Caco-2 (cell line): ENCODE data around the gene RUFY4. TPM values are rescaled to one million over a fixed set of nuclear protein-coding genes. Genes with fewer than 3 reads are reported as not detected.

Source experiments
- BruUV-seq: library from RNA; stranded (reverse); fragments of 400-500 nt; replicated peaks from 2 replicates; lab custom pipeline; 2021; lab: Mats Ljungman, UMichigan
- CTCF ChIA-PET: fragments of 300-600 bp; sonication (Branson Sonifier 250); formaldehyde crosslinking; loops from one replicate; lab custom pipeline; 2022; ENCODE audit warnings: antibody characterized with exemption; lab: Charles Lee
- POLR2A ChIA-PET: fragments of 300-600 bp; sonication (Branson Sonifier 250); formaldehyde crosslinking; loops from one replicate; lab custom pipeline; 2022; ENCODE audit warnings: antibody characterized with exemption; lab: Charles Lee
- DNase-seq, 2 experiments: peaks; one replicate each; pipeline versions ENCODE4 v3.0.0 to v3.0.0-alpha.2; 2020 to 2022
- H3K27me3 ChIP-seq: replicated peaks from 2 replicates; pipeline ENCODE4 v1.6.0; 2011; ENCODE audit warnings: low read length; ENCODE audit not compliant: control insufficient read depth, insufficient read depth
- H3K36me3 ChIP-seq: 2 replicates; pipeline ENCODE4 v1.5.1; 2011; ENCODE audit warnings: low read length; ENCODE audit not compliant: control insufficient read depth, insufficient read depth
- H3K4me1 ChIP-seq: fragments of 250-450 bp; sonication (Bioruptor Pico); 2 replicates; pipeline ENCODE4 v1.5.1; 2020; ENCODE audit warnings: mild to moderate bottlenecking
- H3K4me3 ChIP-seq: 2 replicates; pipeline ENCODE4 v1.5.1; 2011; ENCODE audit warnings: low read depth, mild to moderate bottlenecking, control low read depth, low read length
- H3K9me3 ChIP-seq: fragments of 250-450 bp; sonication (Bioruptor Pico); 2 replicates; pipeline ENCODE4 v1.5.1; 2020; ENCODE audit warnings: mild to moderate bottlenecking, moderate library complexity
- H3K27ac Mint-ChIP-seq: one replicate; pipeline ENCODE4 v1.8.0; 2022; ENCODE audit warnings: mixed read lengths; ENCODE audit not compliant: unreplicated experiment
- H3K27me3 Mint-ChIP-seq: one replicate; pipeline ENCODE4 v1.8.0; 2022; ENCODE audit warnings: mixed read lengths; ENCODE audit not compliant: insufficient read depth, unreplicated experiment
- H3K36me3 Mint-ChIP-seq: one replicate; pipeline ENCODE4 v1.8.0; 2022; ENCODE audit warnings: mild to moderate bottlenecking, mixed read lengths; ENCODE audit not compliant: insufficient read depth, unreplicated experiment
- H3K4me1 Mint-ChIP-seq: one replicate; pipeline ENCODE4 v1.8.0; 2022; ENCODE audit warnings: low read depth, mixed read lengths; ENCODE audit not compliant: unreplicated experiment
- H3K4me3 Mint-ChIP-seq: one replicate; pipeline ENCODE4 v1.8.0; 2022; ENCODE audit warnings: mild to moderate bottlenecking, moderate library complexity, mixed read lengths; ENCODE audit not compliant: unreplicated experiment
- H3K9me3 Mint-ChIP-seq: one replicate; pipeline ENCODE4 v1.8.0; 2022; ENCODE audit warnings: mixed read lengths; ENCODE audit not compliant: unreplicated experiment
- intact Hi-C: fragments of 100-400 bp; cut with micrococcal nuclease; formaldehyde crosslinking; loops from one replicate; pipeline ENCODE4 v1.10.0; 2022; ENCODE audit not compliant: unreplicated experiment
- total RNA-seq: library from RNA; stranded (reverse); gene quantifications from 2 replicates; pipeline ENCODE4 v1.2.3, GENCODE V29; 2022
- TF ChIP-seq, protein P1 (sequence below), 2 experiments: fragments of 200-600 bp in 1 of 2; IDR thresholded peaks; 1 replicate in 1 of 2; 2 replicates in 1 of 2; pipeline versions ENCODE4 v1.5.1 to v1.8.0; 2011 to 2022; ENCODE audit warnings: antibody characterized with exemption in 1 of 2, control low read depth in 1 of 2, inconsistent platforms in 1 of 2, low read depth in 1 of 2, low read length in 1 of 2, mild to moderate bottlenecking in 1 of 2, moderate library complexity in 1 of 2; ENCODE audit not compliant: insufficient read depth in 1 of 2, severe bottlenecking in 1 of 2, unreplicated experiment in 1 of 2

The RUFY4 gene
- total RNA-seq, 1 experiment from 2014 or later, result not detected

DNA sequence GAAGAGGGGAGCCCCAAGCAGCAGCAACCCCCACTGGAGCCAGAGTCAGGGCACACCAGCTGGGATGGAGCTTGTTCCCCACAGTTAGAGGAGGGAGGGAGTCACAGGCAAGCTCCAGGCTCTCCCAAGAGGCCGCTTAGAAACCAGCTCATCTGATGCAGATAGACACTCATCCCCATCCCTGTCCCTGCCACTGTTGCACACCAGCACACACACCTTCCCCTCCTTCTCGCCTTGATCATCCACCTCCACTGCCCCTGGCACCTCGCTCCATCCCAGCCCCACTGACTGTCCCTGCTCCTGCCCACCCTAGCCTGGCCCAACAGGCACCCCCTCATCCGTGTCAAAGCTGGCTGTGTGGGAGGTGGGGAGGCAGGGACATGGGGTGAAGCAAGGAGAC is 1.5 kb upstream of the RUFY4 start:
- TF ChIP-seq, protein P1, sequence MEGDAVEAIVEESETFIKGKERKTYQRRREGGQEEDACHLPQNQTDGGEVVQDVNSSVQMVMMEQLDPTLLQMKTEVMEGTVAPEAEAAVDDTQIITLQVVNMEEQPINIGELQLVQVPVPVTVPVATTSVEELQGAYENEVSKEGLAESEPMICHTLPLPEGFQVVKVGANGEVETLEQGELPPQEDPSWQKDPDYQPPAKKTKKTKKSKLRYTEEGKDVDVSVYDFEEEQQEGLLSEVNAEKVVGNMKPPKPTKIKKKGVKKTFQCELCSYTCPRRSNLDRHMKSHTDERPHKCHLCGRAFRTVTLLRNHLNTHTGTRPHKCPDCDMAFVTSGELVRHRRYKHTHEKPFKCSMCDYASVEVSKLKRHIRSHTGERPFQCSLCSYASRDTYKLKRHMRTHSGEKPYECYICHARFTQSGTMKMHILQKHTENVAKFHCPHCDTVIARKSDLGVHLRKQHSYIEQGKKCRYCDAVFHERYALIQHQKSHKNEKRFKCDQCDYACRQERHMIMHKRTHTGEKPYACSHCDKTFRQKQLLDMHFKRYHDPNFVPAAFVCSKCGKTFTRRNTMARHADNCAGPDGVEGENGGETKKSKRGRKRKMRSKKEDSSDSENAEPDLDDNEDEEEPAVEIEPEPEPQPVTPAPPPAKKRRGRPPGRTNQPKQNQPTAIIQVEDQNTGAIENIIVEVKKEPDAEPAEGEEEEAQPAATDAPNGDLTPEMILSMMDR (IDR thresholded peaks at IDR 0.05; ENCODE audit: insufficient read depth in 1 of 2, low read depth in 1 of 2, low read length in 1 of 2, severe bottlenecking in 1 of 2, unreplicated experiment in 1 of 2), result no peak
- H3K27me3 Mint-ChIP-seq, result peaks cover 31% of the 10 kb centered on the region
- ChIA-PET CTCF (interaction anchor here (0.6 kb wide), 1 partner anchor 370 kb away, joined by 4 read pairs; no protein-coding TSS in a partner anchor), POLR2A (no interaction called here)
- no peaks in the 10 kb centered on the region for H3K9me3 Mint-ChIP-seq
- no peak overlapping the region for H3K27ac Mint-ChIP-seq
- H3K4me1 Mint-ChIP-seq, result peaks cover 13% of the 10 kb centered on the region
- peaks cover 3% of the 10 kb centered on the region for H3K27me3 ChIP-seq
- H3K9me3 ChIP-seq, result no peaks in the 10 kb centered on the region
- no peak overlapping the region for H3K4me3 Mint-ChIP-seq
- no peak for DNase-seq
- intact Hi-C loops, result no loop called here
- no peaks in the 10 kb centered on the region for H3K4me1 ChIP-seq
- no peak overlapping the region for H3K4me3 ChIP-seq
- no peaks in the 10 kb centered on the region for H3K36me3 Mint-ChIP-seq
- BruUV-seq, result no TSS peak
- no peaks in the 10 kb centered on the region for H3K36me3 ChIP-seq

DNA sequence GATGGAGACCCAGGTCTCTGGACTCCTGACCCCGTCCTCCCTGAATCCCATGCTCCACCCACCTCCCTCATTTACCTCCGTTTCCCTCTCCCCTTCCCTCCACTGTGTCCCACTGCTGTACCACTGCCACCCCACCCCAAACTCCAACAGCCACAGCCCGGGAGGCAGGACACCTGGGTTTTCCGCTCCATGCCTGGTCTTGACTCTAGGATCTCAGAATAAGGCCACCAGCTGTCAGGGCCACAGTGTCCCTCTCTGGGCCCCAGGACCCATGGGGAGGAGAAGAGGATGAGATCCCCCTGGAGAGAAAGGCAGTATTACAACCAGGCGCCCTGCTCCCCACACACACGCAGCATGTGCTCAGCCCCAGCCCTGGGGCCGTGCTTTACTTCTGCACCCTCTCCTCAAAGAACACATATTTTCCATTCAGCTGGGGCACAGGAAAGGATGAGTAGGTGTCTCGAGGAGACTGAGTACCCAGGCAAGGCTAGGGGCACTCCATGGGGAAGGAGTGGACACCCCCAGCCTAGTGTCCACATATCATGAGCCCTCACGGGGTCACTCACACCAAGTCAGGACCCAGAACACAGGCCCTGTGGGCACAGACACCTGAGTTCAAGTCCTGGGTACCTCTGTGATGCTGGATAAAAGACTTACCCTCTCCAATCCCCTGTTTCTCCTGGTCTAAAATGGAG is 700 bp downstream of the RUFY4 start:
- peaks cover 1% of the 10 kb centered on the region; the same call in 1 of the 2 replicates for H3K27me3 ChIP-seq
- TF ChIP-seq, protein P1 (IDR thresholded peaks at IDR 0.05; ENCODE audit: insufficient read depth in 1 of 2, low read depth in 1 of 2, low read length in 1 of 2, severe bottlenecking in 1 of 2, unreplicated experiment in 1 of 2), result no peak

DNA sequence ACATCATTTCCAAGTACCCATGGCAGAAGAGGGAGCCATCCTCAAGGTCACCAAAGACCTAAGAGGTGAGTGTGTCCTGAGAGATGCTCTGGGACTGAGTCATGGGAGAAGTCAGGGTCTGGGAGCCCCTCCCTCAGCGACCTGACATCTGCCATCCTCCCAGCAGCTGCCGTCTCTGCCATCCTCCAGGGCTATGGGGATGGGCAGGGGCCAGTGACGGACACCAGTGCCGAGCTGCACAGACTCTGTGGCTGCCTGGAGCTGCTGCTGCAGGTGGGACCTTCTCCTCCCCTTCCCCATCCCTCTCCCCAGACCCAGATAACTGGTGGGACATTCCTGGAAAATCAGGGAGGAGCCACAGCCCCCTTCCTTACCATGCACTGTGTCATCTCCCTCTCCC is 1.5 kb downstream of the RUFY4 start:
- Histone ChIP-seq H3K27me3 (peaks cover 1% of the 10 kb centered on the region; the same call in 1 of the 2 replicates), H3K4me1 (no peaks in the 10 kb centered on the region), H3K4me3 (no peak overlapping the region), H3K36me3 (no peaks in the 10 kb centered on the region), H3K9me3 (no peaks in the 10 kb centered on the region)
- POLR2A ChIA-PET, result no interaction called here
- no peak for DNase-seq
- intact Hi-C loops, result no loop called here
- H3K27me3 Mint-ChIP-seq, result peaks cover 28% of the 10 kb centered on the region
- CTCF ChIA-PET, result interaction anchor here (2.1 kb wide), 1 partner anchor 285 kb away, joined by 5 read pairs; no protein-coding TSS in a partner anchor
- TF ChIP-seq, protein P1 (IDR thresholded peaks at IDR 0.05; ENCODE audit: insufficient read depth in 1 of 2, low read depth in 1 of 2, low read length in 1 of 2, severe bottlenecking in 1 of 2, unreplicated experiment in 1 of 2), result no peak
- peaks cover 13% of the 10 kb centered on the region for H3K4me1 Mint-ChIP-seq
- H3K27ac Mint-ChIP-seq, result no peak overlapping the region
- no peaks in the 10 kb centered on the region for H3K36me3 Mint-ChIP-seq
- no peak overlapping the region for H3K4me3 Mint-ChIP-seq
- no TSS peak for BruUV-seq
- no peaks in the 10 kb centered on the region for H3K9me3 Mint-ChIP-seq

More for the DNA sequence above, 700 bp downstream of the RUFY4 start:
- no peaks in the 10 kb centered on the region for H3K9me3 Mint-ChIP-seq
- DNase-seq, result no peak
- no TSS peak for BruUV-seq
- H3K36me3 Mint-ChIP-seq, result no peaks in the 10 kb centered on the region
- Histone ChIP-seq H3K4me1 (no peaks in the 10 kb centered on the region), H3K4me3 (no peak overlapping the region), H3K36me3 (no peaks in the 10 kb centered on the region), H3K9me3 (no peaks in the 10 kb centered on the region)
- no peak overlapping the region for H3K4me3 Mint-ChIP-seq
- H3K27me3 Mint-ChIP-seq, result peaks cover 30% of the 10 kb centered on the region
- ChIA-PET POLR2A (no interaction called here), CTCF (interaction anchor here (1.4 to 2.1 kb wide), 3 partner anchors 12 to 284 kb away, joined by 4 to 6 read pairs (median 5); no protein-coding TSS in a partner anchor)
- no peak overlapping the region for H3K27ac Mint-ChIP-seq
- peaks cover 13% of the 10 kb centered on the region for H3K4me1 Mint-ChIP-seq
- intact Hi-C loops, result no loop called here
